GM20000 (cell line): ENCODE data around the gene FNBP1L.

Experiments used
- DNase-seq: peaks from one replicate; pipeline ENCODE4 v3.0.0; 2012; ENCODE audit warnings: low spot score
- CTCF ChIP-seq: IDR thresholded peaks from 2 replicates; pipeline ENCODE4 v1.5.1; 2012; ENCODE audit warnings: mild to moderate bottlenecking, control low read depth; ENCODE audit errors: extremely low read depth, missing control alignments

FNBP1L gene

GRCh38 chr1:93516164-93516563 lies 68.2 kb downstream of the FNBP1L start:
- no peak for TF ChIP-seq CTCF
- no peak for DNase-seq

- TF ChIP-seq CTCF = no peak
Measured at GRCh38 chr1:93518516-93518915, 70.6 kb downstream of the FNBP1L start.

GRCh38 chr1:93519199-93519829 lies 71.4 kb downstream of the FNBP1L start:
- no peak for DNase-seq
- TF ChIP-seq CTCF = no peak

More at GRCh38 chr1:93518516-93518915, 70.6 kb downstream of the FNBP1L start:
- DNase-seq = no peak

- no peak for DNase-seq
- no peak for TF ChIP-seq CTCF
Measured at GRCh38 chr1:93521618-93522017, 73.7 kb downstream of the FNBP1L start.

- DNase-seq = no peak
- TF ChIP-seq CTCF = no peak
Measured at GRCh38 chr1:93522721-93523120, 74.8 kb downstream of the FNBP1L start.

- no peak for DNase-seq
- TF ChIP-seq CTCF = no peak
Measured at GRCh38 chr1:93525431-93525830, 77.5 kb downstream of the FNBP1L start.

GRCh38 chr1:93526431-93526830 lies 78.5 kb downstream of the FNBP1L start:
- no peak for TF ChIP-seq CTCF
- no peak for DNase-seq
